HG02759 (cell line): ENCODE data around the gene MAP6.

Experiments used
- ATAC-seq: cut with Tn5 transposase; IDR thresholded peaks from one replicate; pipeline ENCODE4 v1.9.1; 2021; ENCODE audit warnings: mild to moderate bottlenecking, moderate library complexity; ENCODE audit not compliant: unreplicated experiment

Gene MAP6

GRCh38 chr11:75632450-75632849, 36.4 kb downstream of the MAP6 start:
- ATAC-seq, result no peak

- ATAC-seq, result no peak
Measured at GRCh38 chr11:75631086-75631730, 37.6 kb downstream of the MAP6 start.

DNA sequence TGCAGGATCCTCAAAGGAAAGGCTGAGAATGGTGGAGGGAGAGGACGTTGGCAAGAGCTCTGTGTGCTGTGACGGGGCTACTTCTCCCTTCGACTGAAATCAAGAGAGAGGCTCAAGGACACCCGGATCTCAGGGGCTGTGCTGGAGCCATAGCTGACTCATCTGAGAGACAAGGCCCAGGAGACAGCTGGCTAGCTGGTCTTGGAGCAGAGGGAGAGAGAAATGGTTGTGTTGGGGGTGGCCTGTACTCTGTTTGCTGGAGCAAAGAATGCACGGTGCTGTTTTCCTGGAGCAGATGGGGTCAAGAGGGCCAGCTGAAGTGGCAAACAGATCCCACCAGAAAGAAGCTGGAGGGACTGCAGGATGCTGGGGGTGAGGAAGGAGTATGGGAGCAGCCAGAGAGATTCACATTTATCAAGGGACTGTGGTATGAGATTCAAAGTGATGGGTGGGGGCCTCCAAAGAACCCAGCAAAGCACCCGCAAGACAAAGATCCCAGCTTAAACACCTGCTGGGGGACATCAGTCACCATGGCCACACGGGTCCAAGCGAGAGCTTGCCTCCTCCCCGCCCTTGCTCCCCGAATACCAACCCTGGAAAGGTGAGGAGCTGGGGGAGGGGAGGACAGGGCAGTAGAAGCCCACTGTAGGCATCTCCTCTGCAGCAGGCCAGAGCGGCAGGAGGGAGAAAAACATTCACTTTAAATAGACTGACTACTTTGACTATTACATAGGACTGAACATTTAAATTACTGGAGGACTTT, 40.8 kb downstream of the MAP6 start:
- no peak for ATAC-seq

DNA sequence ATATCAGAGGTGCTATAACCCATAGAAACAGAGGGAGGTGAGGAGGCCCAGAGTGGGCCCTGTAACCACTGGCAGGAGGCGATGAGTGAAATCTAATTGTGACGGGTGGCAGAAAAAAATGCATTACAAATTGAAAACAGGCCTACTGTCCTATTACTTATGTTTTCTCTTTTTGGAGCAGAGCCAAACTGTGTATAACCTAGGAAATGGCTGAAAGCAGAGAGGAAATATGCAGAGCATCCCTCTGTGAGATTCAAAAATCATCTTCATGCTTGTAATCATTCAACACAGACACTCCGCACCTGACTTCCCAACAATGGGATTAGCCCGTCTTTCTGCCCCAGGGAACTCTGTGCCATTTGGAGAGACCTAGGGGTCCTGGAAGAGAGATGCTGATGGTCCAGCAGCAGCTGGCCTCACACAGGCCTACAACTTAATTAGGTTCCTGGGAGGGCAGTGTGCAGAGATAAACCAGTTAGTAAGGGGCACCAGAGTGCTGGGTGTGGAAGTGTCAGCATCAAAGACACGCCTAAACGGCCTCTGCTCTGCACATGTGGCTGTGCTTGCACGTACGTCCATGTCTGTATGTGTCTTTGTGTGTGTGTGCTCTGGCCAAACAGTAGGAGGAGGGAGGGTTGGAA, 41.8 kb downstream of the MAP6 start:
- ATAC-seq, result no peak

DNA sequence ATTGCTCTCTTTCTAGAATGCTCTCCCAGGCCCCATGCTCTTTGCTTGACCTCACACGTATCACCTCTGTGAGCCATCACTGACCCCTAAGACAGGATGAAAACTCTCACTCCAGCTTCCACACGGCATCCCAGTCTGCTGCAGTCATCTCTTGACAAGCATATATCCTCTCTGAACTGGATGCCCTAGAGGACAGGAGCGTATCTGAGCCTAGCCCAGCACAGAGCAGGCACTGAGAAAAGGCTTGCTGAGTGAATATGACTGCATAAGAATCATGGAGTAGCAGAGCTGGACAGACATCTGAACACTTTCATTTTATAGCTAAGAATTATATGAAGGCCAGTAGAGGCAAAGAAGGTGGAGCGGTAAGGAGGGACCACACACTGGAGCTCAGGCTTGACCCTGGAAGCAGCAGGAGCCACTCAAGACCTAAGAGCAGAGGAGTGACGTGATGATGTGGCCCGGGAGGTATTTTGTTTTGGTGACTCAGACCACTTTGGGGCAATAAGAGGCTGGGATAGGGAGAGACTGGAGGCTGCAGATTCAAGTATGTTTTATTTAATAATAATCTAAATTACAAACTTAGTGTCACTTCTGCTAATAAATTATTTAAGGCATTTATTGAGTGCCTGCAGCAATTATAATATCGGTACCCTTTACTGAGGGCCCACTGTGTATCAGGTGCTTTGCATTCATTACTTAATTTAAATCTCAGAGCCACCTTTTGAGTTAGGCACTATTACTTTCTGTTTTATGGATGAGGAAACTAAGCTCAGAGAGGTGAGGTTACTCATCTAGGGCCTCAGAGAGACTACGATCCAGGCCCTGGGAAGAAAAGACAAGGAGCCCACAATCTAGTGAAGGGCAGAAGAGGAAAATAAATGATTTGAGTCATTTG, 42.6 kb downstream of the MAP6 start:
- ATAC-seq, result no peak

DNA sequence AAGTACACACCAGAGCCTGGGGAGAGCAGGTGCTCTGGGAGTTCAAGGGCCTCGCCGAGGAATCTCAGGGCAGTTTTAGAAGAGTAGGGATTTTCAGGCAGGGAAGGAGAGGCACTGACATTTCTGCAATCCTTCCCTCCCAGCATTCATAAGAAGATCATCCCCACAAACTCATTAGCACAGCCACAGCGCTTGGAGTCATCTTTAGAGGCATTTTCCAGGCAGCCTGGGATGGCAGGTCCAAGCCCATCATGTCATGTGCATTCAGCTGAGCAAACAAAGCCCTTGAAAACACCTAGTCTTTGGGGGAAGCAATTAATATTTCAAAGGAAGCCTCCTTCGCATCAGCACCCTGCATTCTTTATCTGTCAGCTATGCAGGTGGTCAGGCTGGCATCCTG, 43.8 kb downstream of the MAP6 start:
- no peak for ATAC-seq

GRCh38 chr11:75616281-75616680, 52.6 kb downstream of the MAP6 start:
- ATAC-seq, result no peak

- ATAC-seq, result no peak
Measured at GRCh38 chr11:75615751-75616150, 53.1 kb downstream of the MAP6 start.

- ATAC-seq, result no peak
Measured at GRCh38 chr11:75611823-75612222, 57.0 kb downstream of the MAP6 start.

DNA sequence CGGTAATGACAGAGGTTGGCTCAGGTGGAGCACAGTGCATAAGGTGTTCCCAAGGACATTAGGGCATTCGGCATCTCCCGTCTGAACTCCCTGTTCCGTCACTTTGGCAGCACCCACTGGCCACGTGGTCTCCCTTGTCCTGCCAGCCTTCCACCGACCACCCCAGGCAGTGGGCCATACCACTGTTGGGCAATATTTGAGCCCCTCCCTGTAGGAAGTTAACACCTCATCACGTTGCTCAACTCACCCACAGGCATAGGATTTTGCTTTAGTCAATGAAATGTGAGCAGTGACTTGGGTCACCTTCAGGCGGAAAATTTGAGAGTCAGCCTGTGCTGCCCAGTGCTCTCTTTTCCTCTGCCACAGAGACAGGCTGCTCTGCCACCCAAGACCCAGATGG, 62.7 kb downstream of the MAP6 start:
- ATAC-seq, result no peak

- no peak for ATAC-seq
Measured at GRCh38 chr11:75603791-75604736, 64.8 kb downstream of the MAP6 start.

DNA sequence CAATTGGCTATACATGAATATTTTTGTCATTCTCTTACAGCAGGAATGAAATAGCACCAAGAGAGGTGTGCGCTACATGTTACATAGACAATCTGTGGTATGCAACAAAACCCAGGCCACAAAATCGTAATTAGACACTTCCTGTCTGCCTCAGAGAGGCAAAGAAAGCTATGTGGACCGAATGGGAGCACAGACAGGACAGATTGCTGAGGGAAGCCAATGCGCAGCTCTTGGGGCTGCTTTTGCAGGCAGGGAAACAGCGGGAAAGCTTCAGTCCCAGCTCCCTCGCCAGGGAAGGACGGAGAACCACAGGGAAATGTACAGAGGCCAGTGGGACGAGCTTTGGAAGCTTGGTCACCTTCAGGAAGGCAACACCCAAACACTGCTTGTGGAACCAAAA, 65.9 kb downstream of the MAP6 start:
- ATAC-seq, result no peak

- no peak for ATAC-seq
Measured at GRCh38 chr11:75601494-75601893, 67.3 kb downstream of the MAP6 start.

GRCh38 chr11:75600356-75600755, 68.5 kb downstream of the MAP6 start:
- no peak for ATAC-seq

GRCh38 chr11:75598900-75599299, 69.9 kb downstream of the MAP6 start:
- ATAC-seq, result no peak

DNA sequence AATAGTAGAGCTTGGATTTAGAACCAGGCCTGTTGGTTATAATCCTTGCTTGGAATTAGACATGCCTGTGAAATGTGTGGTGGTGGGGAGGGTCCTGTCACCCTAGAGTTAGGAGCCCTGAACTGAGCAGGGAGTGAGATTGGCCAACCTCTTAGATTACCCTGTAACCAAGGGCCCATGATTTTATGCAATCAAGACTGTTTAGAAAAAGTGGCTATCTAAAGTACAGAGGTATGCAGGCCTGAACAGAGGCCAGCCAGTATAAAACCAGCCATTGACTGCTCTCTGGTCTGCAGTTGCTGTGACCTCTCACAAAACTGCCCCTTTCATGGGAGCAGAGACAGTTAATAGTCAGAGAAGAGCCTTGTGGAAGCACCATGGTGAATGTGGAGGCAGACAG, 70.6 kb downstream of the MAP6 start:
- ATAC-seq, result no peak

GRCh38 chr11:75597636-75598035, 71.2 kb downstream of the MAP6 start:
- ATAC-seq, result no peak

GRCh38 chr11:75596914-75597313, 71.9 kb downstream of the MAP6 start:
- no peak for ATAC-seq

- ATAC-seq, result no peak
Measured at GRCh38 chr11:75595429-75595828, 73.4 kb downstream of the MAP6 start.

DNA sequence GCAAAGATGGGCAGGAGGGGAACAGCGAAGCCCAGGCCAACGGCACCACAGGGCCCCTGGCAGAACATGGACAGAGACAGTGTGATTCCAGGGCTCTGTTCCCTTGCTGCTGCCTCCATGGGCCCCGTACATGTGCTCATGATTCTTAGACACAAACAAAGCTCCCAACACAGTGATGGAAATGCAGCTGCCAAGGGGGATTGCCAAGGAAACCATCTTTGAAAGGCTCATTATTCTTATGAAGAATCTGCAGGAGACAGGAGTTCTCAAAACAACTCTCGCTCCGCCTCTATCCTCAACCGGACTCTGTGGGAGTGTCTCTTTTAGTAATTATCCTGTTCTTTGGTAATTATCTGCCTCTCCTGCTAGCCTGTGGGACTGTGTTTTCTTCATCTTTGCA, 74.6 kb downstream of the MAP6 start:
- ATAC-seq, result no peak
